ENCODE measurements around the gene UBE2S.
"Not testable (repeated sequence)": the region's sequence is repeated elsewhere in the genome, so short reads cannot be mapped to it uniquely, and the experiment has no call there.

The UBE2S gene

DNA sequence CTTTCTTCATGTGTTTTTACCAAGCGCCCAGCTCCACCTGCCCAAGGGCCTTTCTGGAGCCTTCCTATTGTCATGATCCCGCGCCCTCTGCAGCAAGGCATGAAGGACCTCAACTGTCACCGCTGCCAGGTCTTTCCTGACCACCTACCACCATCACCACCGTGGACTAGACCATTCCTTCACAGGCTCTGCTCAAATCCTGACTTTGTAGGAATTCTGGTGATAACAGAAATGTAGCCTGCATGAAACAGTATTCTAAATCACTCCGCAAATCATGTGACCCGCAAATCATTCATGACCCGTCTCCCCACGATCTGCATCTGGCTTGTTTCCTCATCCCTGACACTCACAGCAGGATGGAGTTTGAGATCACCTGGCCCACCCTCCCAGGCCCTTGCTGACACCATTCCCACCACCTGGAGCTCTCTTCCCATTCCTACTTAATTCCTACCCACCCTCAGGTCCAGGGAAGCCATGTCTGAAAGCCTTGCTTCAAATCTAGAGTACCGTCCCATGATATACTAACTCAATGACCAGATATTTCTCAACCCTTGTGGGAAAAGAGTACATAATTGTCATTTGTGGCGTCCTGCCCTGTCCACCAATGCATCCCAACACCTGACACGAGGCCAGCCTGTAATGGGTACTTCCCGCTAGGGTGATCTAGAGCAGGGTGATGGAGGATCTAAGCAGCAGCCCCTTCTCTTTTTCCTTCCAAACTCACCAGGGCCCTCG lies 1.3 kb downstream of the UBE2S start:
- DNase-seq (ENCODE audit: low read depth): no peak

DNA sequence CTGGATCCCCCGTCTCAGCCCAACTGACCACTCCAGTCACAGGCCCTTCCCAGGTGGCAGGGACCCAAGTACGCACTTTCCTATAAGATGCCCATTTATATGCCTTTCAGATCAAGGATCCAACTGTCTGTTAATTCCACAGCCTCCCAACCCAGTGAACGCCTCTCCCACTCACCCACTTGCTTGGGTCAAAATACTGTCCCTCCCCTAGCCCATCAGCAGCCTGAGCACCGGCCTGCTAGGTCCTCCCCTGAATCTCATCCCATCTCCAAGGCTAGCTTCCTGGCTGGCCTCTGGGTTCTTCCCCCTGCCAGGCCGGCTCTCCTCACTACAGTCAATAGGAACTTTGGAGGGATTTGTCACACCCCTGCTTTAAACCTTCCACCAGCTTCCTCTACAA lies 1.9 kb downstream of the UBE2S start:
- no peak for DNase-seq (ENCODE audit: low read depth)

DNA sequence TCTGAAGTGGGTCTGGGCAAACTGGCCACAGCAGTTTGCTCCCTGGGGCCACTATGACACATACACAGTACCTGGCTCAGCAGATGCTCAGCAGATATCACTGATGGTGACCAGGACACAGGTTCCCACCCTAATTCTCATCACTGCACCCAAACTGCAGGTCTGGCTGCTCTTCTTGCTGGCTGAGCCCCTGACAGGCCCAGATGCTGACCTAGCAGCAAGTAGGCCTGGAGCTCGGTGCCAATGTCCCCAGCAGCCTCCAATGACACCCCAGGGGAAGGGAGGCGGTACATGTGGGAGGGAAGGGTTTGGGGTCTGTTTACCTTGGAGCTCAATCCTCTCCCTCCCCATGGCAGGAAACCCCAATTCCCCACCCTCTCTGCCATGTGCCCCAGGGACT lies 5.1 kb downstream of the UBE2S start:
- DNase-seq (ENCODE audit: low read depth): no peak

DNA sequence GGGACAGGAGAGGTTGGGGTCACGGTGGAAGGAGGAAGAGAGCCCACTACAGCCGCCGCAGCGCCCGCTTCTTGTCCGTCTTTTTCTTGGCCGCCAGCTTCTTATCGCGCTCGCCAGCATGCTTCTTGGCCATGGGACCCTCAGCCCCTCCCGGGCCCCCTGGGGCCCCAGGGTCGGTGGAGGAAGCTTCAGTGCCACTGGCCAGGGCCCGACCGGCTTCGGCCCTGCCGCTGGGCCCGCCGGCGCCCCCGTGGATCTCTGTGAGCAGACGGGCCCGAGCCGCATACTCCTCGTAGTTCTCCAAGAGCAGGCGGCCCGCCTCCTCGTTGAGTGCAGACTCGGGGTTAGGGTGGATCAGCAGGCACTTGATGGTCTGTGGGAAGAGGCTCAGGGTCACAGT lies 6.2 kb downstream of the UBE2S start:
- not testable (repeated sequence) for DNase-seq (ENCODE audit: low read depth)

DNA sequence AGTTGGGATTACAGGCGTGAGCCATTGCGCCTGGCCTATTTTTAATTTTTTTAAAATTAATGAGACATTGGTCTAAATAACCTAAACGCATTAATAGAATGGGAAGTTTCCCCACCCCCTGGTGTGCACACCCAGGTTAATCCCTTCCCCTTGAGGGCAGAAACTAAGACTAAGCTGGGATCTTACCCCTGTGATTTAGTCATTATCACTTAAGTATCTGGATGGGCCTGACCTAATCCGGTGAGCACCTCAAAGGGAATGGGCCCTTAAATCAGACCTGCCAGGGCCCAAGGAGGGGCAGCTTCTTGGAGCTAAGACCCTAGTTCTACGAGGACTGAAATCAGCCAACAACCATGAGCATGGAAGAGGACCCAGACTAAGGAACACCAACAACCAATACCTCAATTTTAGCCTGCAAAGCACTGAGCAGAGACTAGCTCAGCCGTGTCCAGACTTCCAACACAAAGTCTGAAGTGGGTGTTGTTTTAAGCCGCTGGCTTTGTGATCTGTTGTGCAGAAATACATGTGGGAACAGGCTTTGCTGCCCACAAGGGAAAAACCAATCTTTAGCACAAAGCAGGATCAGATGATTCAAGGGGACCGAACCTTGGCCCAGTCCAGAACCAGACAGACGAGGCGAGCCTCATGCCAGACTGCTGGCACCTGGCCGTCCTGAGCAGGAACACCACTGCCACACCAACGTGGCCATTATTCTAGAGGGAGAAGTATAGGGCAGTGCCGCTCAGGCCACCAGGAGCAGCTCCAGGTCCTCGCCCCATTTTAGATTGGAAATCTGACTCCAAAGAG lies 7.1 kb downstream of the UBE2S start:
- DNase-seq (ENCODE audit: low read depth): no peak

DNA sequence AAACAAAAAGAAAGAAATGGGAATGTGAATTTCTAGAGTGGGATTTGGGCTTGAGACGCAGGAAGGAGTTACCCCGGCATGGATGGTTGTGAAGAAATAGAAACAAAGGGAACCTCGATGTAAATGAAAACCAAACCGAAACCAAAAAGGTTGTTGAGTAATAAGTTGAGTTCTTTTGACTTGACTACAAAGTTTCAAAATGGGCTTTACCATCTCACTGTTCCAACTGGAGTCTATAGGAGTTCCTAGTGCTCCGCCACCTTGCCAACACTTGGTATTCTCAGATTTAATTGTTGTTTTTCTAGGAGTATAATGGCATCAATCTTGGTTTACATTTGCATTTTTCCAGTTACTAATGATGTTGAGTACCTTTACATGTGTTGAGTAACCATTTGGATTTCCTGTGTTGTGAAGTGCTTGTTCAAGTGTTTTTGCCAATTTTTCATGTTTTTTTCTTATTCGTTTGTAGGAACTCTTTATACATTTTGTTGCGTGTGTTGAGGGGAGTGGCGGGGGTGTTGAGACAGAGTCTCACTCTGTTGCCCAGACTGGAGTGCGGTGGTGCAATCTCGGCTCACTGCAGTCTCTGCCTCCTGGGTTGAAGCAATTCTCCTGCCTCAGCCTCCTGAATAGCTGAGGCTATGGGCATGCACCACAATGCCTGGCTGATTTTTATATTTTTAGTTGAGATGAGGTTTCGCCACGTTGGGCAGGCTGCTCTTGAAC lies 9.2 kb downstream of the UBE2S start:
- no peak for DNase-seq (ENCODE audit: low read depth)

DNA sequence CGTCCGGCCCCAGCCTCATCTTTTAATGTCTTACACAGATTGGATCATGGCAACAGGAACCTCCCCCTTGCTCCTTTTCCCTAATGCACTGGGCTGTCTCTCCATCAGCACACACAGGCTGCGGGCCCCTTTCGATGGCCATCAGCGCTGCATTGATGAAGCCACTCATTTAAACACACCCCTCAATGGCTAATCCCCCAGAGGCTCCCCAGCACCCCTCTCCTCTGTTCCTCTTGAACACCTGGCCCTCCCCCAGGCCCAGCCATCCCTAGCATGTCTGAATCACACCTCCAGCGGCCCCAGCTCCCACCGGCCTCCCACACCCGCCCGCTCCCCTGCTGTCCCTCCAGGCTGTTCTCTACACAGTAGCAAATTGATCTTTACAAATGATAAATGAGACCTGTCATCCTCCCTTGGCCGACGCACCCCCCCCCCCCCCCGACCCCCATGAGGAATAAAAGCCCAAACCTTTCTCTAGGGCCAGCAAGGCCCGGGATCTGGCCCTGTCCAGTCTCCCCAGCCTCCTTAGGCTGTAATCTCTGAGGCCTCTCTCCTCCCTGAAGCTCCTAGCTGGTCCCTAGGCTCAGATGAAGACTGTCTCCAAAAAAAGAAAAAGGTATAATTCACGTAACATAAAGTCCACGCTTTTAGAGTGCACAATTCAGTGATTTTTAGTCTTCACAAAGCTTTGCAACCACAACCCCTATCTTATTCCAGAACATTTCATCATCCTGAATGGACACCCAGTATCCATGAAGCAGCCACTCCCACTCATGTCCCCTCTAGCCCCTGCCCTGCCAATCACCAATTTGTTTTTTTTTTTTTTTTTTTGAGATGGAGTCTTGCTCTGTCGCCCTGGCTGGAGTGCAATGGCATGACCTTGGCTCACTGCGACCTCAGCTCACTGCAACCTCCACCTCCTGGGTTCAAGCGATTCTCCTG lies 14.5 kb downstream of the UBE2S start:
- DNase-seq (ENCODE audit: low read depth): no peak

DNA sequence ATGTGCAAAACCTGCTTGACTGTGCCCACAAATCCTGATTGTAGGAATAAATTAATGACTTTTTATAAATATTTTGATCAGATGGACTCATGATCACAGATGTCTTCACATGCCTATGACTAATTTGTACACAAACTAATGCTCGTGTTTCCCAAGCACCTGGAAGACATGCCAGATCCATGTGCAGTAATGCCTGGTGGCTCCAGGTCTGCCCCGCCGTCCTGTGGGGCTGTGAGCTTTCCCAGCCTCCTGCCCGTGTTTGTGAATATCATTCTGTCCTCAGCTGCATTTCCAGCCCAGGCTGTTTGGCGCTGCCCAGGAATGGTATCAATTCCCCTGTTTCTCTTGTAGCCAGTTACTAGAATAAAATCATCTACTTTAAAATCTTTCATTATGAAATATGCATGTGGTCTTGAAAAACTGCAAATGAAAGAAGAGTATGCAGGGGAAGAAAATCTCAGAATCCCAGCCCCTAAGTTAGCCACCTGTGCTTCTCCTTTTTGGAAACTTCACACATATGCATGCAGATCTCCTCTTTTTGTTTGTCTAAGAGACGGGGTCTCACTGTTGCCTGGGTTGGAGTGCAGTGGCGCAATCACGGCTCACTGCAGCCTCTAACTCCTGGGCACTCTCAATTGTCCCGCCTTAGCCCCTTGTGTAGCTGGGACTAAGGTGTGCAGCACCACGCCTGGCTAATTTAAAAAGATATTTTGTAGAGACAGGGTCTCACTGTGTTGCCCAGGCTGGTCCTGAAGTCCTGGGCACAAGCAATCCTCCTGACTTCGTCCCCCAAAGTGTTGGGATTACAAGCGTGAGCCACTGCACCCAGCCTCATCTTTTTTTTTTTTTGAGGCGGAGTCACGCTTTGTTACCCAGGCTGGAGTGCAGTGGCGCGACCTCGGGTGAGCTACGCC lies 15.6 kb downstream of the UBE2S start:
- no peak for DNase-seq (ENCODE audit: low read depth)

DNA sequence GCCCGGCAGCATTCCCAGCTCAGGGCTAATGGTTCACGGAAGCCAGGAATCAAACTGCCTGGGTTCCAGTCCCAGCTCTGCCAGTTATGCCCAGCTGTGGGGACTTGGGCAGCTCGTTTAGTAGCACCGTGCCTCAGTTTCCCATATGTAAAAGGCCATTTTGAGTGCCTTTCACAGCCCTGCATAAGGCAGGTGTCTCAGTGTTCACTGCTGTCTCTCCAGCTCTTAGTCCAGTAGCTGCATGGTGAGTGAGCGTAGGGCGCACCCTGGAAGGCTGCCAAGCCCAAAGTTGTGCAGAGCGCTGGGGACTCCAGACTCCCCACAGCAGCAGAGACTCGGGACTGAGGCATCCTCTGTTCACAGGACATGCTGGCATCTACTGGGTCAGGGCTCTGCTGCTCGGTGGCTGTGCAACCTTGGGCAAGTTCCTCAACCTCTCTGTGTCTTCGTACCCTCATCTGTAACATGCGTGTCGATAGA lies 16.4 kb downstream of the UBE2S start:
- no peak for DNase-seq (ENCODE audit: low read depth)

DNA sequence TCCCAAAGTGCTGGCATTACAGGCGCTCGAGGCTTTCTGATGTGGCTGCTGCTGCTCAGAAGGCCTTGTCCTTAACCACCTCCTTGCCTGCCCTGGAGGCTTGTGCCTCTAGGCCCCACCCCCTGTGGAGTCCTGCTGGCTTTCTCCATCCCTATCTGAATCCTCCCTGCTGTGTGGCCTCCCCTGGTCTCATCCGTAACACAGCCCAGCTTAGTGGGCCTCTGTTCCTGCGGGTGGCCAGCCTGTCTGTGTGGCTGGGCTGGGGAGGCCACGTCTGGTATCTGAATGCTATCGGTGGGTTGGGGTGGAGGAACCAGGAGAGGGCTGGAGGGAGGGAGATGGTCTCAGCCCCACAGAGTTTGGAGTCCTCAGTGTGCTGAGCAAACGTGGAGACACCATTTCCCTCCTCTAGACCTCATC lies 17.1 kb downstream of the UBE2S start:
- no peak for DNase-seq (ENCODE audit: low read depth)

DNA sequence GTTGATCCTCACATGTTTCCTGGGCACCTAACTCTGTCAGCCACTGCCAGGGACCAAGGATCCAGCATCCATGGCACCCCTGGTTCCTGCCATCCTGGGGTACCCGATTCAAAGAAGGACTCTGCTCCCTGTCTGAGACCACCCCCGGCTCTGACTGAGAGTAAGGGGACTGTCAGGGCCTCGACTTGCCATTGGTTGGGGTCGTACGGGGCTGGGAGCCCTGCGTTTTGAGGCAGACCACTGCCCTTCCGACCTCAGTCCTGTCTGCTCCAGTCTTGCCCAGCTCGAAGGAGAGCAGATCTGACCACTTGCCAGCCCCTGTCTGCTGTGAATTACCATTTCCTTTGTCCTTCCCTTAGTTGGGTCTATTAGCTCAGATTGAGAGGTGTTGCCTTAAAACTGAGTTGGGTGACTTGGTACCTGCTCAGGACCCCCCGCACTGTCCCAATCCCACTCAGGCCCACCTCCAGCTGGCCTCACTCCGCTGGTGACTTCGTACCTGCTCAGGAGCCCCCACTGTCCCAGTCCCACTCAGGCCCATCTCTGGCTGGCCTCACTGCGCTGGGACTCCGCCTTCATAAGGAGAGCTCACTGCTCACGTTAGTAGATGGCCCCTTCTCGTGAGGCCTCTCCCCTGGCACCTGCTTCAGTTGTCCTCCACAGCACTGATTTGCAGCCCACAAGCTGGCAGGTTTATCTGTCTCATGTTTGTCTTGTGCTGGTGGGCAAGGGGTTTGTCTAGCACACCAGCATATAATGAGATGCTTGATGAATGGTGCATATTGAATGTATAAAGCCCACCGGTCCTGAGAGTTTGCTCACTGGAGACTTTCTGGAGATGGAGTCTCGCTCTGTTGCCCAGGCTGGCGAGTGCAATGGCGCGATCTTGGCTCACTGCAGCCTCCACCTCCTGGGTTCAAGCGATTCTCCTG lies 17.9 kb downstream of the UBE2S start:
- DNase-seq (ENCODE audit: low read depth): no peak

DNA sequence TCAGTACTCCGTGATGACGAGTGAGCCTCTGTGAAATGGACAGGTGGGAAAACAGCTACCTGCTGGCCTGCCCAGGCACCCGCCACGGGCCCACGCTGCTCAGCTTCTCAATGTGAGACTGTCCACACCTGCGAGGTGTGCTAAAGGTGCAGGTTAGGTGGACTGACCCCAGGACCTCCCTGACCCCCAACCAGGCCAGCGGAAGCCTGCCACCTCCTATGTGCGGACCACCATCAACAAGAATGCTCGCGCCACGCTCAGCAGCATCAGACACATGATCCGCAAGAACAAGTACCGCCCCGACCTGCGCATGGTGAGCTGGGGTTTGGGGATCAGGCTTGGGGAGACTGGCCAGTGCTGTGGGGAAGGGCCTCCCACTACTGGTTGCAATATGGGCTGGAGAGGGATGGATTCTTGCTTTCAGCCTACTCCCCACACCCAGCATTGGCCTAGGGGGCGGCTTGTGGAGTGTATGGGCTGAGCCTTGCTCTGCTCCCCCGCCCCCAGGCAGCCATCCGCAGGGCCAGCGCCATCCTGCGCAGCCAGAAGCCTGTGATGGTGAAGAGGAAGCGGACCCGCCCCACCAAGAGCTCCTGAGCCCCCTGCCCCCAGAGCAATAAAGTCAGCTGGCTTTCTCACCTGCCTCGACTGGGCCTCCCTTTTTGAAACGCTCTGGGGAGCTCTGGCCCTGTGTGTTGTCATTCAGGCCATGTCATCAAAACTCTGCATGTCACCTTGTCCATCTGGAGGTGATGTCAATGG lies 19.7 kb downstream of the UBE2S start:
- DNase-seq (ENCODE audit: low read depth): no peak

DNA sequence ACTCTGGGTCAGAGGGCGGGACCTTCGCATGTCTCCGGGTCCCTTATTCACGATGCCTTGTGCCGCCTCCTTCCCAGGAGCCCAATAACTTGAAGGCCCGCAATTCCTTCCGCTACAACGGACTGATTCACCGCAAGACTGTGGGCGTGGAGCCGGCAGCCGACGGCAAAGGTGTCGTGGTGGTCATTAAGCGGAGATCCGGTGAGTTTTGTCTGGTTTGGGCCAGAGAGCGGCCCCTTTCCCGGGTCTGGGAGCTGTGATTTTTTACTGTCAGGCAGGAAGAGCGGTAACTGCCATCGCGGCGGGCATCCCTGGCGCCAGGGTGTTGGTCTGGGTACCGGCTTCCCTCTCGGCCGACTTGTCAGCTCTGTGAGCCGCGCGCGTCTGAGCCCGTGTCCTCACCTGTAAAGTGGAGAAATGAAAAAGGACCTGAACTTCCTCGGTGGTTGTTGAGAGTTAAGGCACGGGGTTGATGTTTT lies 21.1 kb downstream of the UBE2S start:
- no peak for DNase-seq (ENCODE audit: low read depth)

DNA sequence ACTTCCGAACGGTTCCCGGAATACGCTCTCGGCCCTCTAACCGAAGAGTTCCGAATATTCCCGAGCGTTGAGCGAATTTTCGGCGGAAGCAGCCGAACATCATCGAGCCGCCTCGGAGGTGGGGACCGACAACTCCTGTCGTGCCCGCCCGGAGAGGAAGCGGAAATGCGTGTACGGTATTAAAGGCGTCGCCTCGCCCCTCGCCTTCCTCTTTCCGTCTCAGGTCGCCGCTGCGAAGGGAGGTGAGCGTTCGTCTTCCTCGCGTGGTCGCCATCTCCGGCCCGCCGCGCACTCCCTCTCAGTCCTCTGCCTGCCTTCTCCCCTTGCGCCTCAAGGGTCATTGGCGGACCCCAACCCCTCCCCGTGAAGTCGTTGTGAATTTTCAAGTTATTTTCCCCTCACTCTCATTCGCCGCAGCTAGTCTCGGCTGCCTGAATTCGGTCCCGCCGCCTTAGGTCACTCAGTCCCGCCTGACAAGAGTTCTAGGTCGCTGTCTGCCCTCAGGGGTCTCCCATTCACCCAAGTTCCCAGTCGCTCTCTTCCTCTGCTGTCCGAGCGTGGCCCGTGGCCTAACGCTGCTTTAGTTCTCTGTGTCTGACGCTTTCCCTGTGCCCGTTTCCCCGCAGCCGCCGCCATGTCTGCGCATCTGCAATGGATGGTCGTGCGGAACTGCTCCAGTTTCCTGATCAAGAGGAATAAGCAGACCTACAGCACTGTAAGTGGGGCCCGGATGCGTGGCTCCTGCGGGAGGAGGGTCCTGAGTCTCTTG lies 21.7 kb downstream of the UBE2S start, which contains the start of gene RPL28:
Gene RPL28, plus strand, starts transcription at position 209 of the 769 bp plus-strand sequence. Its CDS starts 426 bp downstream, at position 635.
- DNase-seq (ENCODE audit: low read depth): peak; percentile 97

DNA sequence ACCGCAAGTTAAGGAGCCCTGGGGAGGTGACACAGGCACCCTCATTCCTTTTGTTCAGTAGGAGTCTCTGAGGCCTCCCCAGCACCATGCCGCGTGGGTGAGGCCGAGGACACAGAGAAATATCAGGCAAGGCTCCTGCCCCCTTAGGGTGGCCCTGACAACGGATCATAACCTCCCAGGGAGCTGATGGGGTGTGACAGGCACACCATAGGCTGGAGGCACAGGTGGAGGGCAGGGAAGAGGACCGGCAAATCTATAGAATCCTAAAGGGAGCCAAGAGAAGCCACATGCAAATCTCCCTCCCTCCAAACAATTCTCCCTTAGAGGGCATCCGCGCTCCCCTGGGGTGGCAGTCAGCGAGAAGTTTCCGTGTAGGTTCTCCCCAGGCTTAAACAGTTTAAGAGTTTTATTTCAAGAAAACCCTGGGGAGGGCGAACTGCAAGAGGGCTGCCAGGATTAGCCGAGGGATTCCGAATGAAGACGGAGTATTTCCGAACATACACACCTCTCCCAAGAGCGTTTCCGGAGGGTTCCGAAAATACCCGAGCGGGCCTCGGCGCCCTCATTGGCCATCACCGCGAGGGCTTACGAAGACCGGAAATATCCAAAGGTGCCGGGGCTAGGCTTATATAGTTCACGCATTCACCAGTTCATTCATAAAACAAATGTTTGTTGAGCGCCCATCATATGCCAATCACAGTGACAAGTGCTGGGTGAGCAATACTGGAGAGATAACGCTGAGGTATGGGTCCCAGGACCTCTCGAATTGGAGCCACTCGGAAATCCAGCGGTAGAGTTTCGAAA lies 22.5 kb downstream of the UBE2S start:
- DNase-seq (ENCODE audit: low read depth): peak; percentile 96

DNA sequence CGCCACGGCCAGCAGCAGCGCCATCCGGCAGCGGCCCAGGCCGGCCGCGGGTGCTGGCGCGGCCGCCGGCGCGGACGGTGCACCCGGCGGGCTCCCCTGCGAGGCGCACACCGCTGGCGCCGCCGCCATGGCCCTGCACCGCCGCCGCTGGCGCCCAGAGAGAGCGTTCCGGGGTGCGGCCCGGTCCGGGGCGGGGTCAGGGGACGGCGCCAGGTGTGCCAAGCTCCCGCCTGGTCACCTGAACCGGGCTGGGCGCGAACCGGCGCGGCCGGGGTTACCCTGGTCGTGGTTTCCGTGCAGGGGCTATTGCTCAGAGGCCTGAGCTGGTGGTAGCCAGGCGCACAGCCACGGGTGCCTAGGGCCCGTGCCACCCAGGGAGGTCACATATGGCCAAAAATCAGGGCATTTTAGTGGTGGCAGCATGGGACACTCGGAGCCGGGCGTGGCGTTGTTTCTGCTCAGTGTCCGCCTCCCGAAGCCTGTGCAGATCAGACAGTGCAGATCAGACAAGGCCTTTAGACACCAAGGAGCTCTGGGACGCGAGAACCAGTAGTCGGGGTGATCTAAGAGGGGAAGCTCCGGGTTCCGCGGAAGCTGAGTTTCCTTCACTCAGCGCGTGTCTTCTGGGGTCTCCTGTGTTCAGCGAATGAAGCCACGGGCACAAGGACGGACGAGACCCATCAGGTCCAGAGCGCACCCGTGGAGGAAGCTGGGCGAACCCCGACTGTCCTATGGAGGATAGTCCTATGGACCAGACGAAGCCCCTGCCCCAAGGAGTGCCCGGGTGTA lies 23.3 kb downstream of the UBE2S start, which contains the start of gene TMEM238:
Gene TMEM238, minus strand, starts transcription at position 162 of the 789 bp plus-strand sequence. Its CDS starts 33 bp downstream, at position 129.
- DNase-seq (ENCODE audit: low read depth): no peak

Data from T follicular helper cell (primary cell).